Heart left ventricle (tissue), 13 donors: ENCODE results near the gene CES1.

Experiments used
- POLR2A ChIP-seq, 2 donors: fragments of 450-650 bp; IDR thresholded peaks; one replicate each; pipeline ENCODE4 v1.6.1; 2017; ENCODE audit warnings: antibody characterized with exemption in 2 of 2, mild to moderate bottlenecking in 2 of 2, moderate library complexity in 2 of 2
- TF ChIP-seq, protein P1 (sequence below), 12 donors: fragments of 200-600 bp; sonication (generic) in 4 of 12; IDR thresholded peaks; one replicate each; pipeline versions ENCODE4 v1.5.0 to v1.8.0; 2018 to 2022; ENCODE audit warnings: antibody characterized with exemption in 12 of 12, mild to moderate bottlenecking in 5 of 12
- donor health status: ischemic (EF 13 %, LVEDD 7.1; RV severe dilation, severe dysfunction).
- donor health status: DM: no; HTN: yes; CAD: no.
- donor health status: DM: no; HTN: no; CAD: no.
- donor health status: ischemic (EF 25% LVEDD 6.9; RV normal size, moderate dysfunction).
- donor health status: ischemic (EF 25% LVEDD 5.7; RV mildly dilated, moderate dysfunction).
- donor health status: ischemic (EF 35%, LVEDD 5.7; RV mildly dilated, moderate dysfunction).
- donor health status: nonischemic (EF 11% LVEDD 7.7; RV severe dilation, severe dysfunction).
- donor health status: DM: yes; HTN: yes; CAD: no.
- donor health status: PGD.
- donor health status: ischemic (EF 29% LVEDD 5.4; RV normal size, mild dysfunction).
- donor health status: nonischemic (EF 23%, LVEDD 6.1; RV moderate dilation, normal function).

DNA sequence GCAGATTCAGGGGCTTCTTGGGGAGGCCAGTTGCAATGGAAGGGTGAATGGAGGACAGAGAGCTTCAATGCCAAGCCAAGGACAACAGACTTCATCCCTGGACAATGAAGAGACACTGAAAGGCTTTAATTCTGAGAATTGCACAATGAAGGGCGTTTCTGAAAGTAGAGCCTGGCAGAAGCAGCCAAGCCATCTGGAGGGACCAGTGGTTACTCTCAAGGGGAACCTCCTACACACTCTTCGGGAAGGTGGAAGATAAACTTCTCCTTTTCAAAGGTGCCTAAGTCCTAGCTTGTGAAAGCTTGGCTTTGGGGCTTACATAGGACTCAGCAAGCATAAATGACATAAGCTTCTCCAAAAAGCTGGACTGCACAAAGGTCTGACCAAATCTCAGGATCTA is 6.2 kb upstream of the CES1 start:
- TF ChIP-seq, protein P1, sequence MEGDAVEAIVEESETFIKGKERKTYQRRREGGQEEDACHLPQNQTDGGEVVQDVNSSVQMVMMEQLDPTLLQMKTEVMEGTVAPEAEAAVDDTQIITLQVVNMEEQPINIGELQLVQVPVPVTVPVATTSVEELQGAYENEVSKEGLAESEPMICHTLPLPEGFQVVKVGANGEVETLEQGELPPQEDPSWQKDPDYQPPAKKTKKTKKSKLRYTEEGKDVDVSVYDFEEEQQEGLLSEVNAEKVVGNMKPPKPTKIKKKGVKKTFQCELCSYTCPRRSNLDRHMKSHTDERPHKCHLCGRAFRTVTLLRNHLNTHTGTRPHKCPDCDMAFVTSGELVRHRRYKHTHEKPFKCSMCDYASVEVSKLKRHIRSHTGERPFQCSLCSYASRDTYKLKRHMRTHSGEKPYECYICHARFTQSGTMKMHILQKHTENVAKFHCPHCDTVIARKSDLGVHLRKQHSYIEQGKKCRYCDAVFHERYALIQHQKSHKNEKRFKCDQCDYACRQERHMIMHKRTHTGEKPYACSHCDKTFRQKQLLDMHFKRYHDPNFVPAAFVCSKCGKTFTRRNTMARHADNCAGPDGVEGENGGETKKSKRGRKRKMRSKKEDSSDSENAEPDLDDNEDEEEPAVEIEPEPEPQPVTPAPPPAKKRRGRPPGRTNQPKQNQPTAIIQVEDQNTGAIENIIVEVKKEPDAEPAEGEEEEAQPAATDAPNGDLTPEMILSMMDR (IDR thresholded peaks at IDR 0.05): no peak
- TF ChIP-seq POLR2A (IDR thresholded peaks at IDR 0.05): no peak
